SJCRH30 (cell line): Measurements from ENCODE around the gene ABCD2. TPM values are rescaled to one million over a fixed set of nuclear protein-coding genes. Genes with fewer than 3 reads are reported as not detected.
"Not testable (repeated sequence)": the region's sequence is repeated elsewhere in the genome, so short reads cannot be mapped to it uniquely, and the experiment has no call there.

Experiments
- DNase-seq, 2 experiments: peaks; one replicate each; pipeline ENCODE4 v3.0.0-alpha.2; 2015 to 2020
- H3K27ac ChIP-seq: fragments of 250-450 bp; sonication (Bioruptor Pico); 2 replicates; pipeline ENCODE4 v1.5.1; 2020; ENCODE audit warnings: mild to moderate bottlenecking, moderate library complexity
- H3K27me3 ChIP-seq: fragments of 250-450 bp; sonication (Bioruptor Pico); 2 replicates; pipeline ENCODE4 v1.5.1; 2020; ENCODE audit warnings: mild to moderate bottlenecking, moderate library complexity
- H3K36me3 ChIP-seq: fragments of 250-450 bp; sonication (Bioruptor Pico); 2 replicates; pipeline ENCODE4 v1.5.1; 2020; ENCODE audit warnings: mild to moderate bottlenecking, moderate library complexity
- H3K4me1 ChIP-seq: fragments of 250-450 bp; sonication (Bioruptor Pico); 2 replicates; pipeline ENCODE4 v1.5.1; 2020; ENCODE audit warnings: mild to moderate bottlenecking, moderate library complexity
- H3K4me3 ChIP-seq: fragments of 250-450 bp; sonication (Bioruptor Pico); 2 replicates; pipeline ENCODE4 v1.5.1; 2020; ENCODE audit warnings: mild to moderate bottlenecking, moderate library complexity
- H3K9me3 ChIP-seq: fragments of 250-450 bp; sonication (Bioruptor Pico); replicated peaks from 2 replicates; pipeline ENCODE4 v1.5.1; 2020; ENCODE audit warnings: mild to moderate bottlenecking, moderate library complexity
- total RNA-seq: library from RNA; depleted of rRNA; stranded (reverse); fragments of >200 nt; shearing (Covaris generic); gene quantifications from 2 replicates; pipeline ENCODE4 v1.2.3, GENCODE V29; 2014

The ABCD2 gene
- total RNA-seq, 1 experiment from 2014 or later: 0.04 TPM

GRCh38 chr12:39601951-39602350 lies 17.7 kb downstream of the ABCD2 start:
- H3K4me3 ChIP-seq, H3K9me3 ChIP-seq, DNase-seq, H3K4me1 ChIP-seq, H3K27me3 ChIP-seq, H3K36me3 ChIP-seq, H3K27ac ChIP-seq: not testable (repeated sequence)

- no peaks in the 10 kb centered on the region for H3K9me3 ChIP-seq
- no peak overlapping the region for H3K27ac ChIP-seq
- H3K27me3 ChIP-seq: peaks cover 6% of the 10 kb centered on the region
- DNase-seq: no peak
- H3K4me3 ChIP-seq: no peak overlapping the region
- no peaks in the 10 kb centered on the region for H3K36me3 ChIP-seq
- H3K4me1 ChIP-seq: no peaks in the 10 kb centered on the region
Measured at GRCh38 chr12:39595928-39596327, 23.7 kb downstream of the ABCD2 start.

GRCh38 chr12:39592295-39592694 lies 27.3 kb downstream of the ABCD2 start:
- H3K4me1 ChIP-seq: no peaks in the 10 kb centered on the region
- no peak overlapping the region for H3K27ac ChIP-seq
- H3K36me3 ChIP-seq: no peaks in the 10 kb centered on the region
- no peaks in the 10 kb centered on the region; the same call in none of the 2 replicates for H3K27me3 ChIP-seq
- no peaks in the 10 kb centered on the region for H3K9me3 ChIP-seq
- no peak overlapping the region for H3K4me3 ChIP-seq
- no peak for DNase-seq

- Histone ChIP-seq H3K4me1 (no peaks in the 10 kb centered on the region), H3K27me3 (no peaks in the 10 kb centered on the region; the same call in 1 of the 2 replicates), H3K9me3 (no peaks in the 10 kb centered on the region), H3K4me3 (no peak overlapping the region), H3K36me3 (no peaks in the 10 kb centered on the region), H3K27ac (no peak overlapping the region)
- DNase-seq: no peak
Measured at GRCh38 chr12:39588348-39588747, 31.3 kb downstream of the ABCD2 start.

- H3K36me3 ChIP-seq: no peaks in the 10 kb centered on the region
- H3K27me3 ChIP-seq: no peaks in the 10 kb centered on the region
- H3K9me3 ChIP-seq: no peaks in the 10 kb centered on the region
- H3K4me3 ChIP-seq: no peak overlapping the region
- H3K27ac ChIP-seq: no peak overlapping the region
- DNase-seq: peak in 1 of 2 experiments; percentile 38
- H3K4me1 ChIP-seq: no peaks in the 10 kb centered on the region
Measured at GRCh38 chr12:39587225-39587624, 32.4 kb downstream of the ABCD2 start.

GRCh38 chr12:39586816-39587215 lies 32.8 kb downstream of the ABCD2 start:
- no peak overlapping the region for H3K4me3 ChIP-seq
- no peak for DNase-seq
- no peaks in the 10 kb centered on the region for H3K36me3 ChIP-seq
- no peaks in the 10 kb centered on the region for H3K27me3 ChIP-seq
- no peak overlapping the region for H3K27ac ChIP-seq
- no peaks in the 10 kb centered on the region for H3K9me3 ChIP-seq
- no peaks in the 10 kb centered on the region for H3K4me1 ChIP-seq

GRCh38 chr12:39581592-39581991 lies 38.0 kb downstream of the ABCD2 start:
- no peak overlapping the region for H3K4me3 ChIP-seq
- H3K27ac ChIP-seq: no peak overlapping the region
- H3K36me3 ChIP-seq: no peaks in the 10 kb centered on the region
- no peaks in the 10 kb centered on the region for H3K9me3 ChIP-seq
- H3K4me1 ChIP-seq: no peaks in the 10 kb centered on the region
- H3K27me3 ChIP-seq: no peaks in the 10 kb centered on the region
- no peak for DNase-seq

GRCh38 chr12:39575498-39575875 lies 44.1 kb downstream of the ABCD2 start:
- no peak for DNase-seq
- Histone ChIP-seq H3K36me3 (no peaks in the 10 kb centered on the region), H3K27me3 (no peaks in the 10 kb centered on the region), H3K4me1 (no peaks in the 10 kb centered on the region), H3K9me3 (no peaks in the 10 kb centered on the region), H3K27ac (no peak overlapping the region), H3K4me3 (no peak overlapping the region)

GRCh38 chr12:39574785-39575497 lies 44.7 kb downstream of the ABCD2 start:
- DNase-seq: no peak

GRCh38 chr12:39574378-39574777 lies 45.2 kb downstream of the ABCD2 start:
- Histone ChIP-seq H3K36me3 (no peaks in the 10 kb centered on the region), H3K9me3 (no peaks in the 10 kb centered on the region), H3K27me3 (no peaks in the 10 kb centered on the region), H3K27ac (no peak overlapping the region), H3K4me3 (no peak overlapping the region), H3K4me1 (no peaks in the 10 kb centered on the region)
- no peak for DNase-seq

More at GRCh38 chr12:39574785-39575497, 44.7 kb downstream of the ABCD2 start:
- Histone ChIP-seq H3K36me3 (no peaks in the 10 kb centered on the region), H3K27me3 (no peaks in the 10 kb centered on the region), H3K4me1 (no peaks in the 10 kb centered on the region), H3K4me3 (no peak overlapping the region), H3K9me3 (no peaks in the 10 kb centered on the region), H3K27ac (no peak overlapping the region)

GRCh38 chr12:39573971-39574370 lies 45.6 kb downstream of the ABCD2 start:
- DNase-seq: no peak
- H3K27ac ChIP-seq: no peak overlapping the region
- no peak overlapping the region for H3K4me3 ChIP-seq
- no peaks in the 10 kb centered on the region for H3K36me3 ChIP-seq
- no peaks in the 10 kb centered on the region for H3K9me3 ChIP-seq
- H3K4me1 ChIP-seq: no peaks in the 10 kb centered on the region
- H3K27me3 ChIP-seq: no peaks in the 10 kb centered on the region

- no peaks in the 10 kb centered on the region for H3K4me1 ChIP-seq
- no peak for DNase-seq
- no peaks in the 10 kb centered on the region for H3K9me3 ChIP-seq
- H3K27me3 ChIP-seq: no peaks in the 10 kb centered on the region
- no peak overlapping the region for H3K4me3 ChIP-seq
- H3K36me3 ChIP-seq: no peaks in the 10 kb centered on the region
- no peak overlapping the region for H3K27ac ChIP-seq
Measured at GRCh38 chr12:39572551-39572950, 47.1 kb downstream of the ABCD2 start.

GRCh38 chr12:39571351-39571750 lies 48.3 kb downstream of the ABCD2 start:
- Histone ChIP-seq H3K4me3 (no peak overlapping the region), H3K36me3 (no peaks in the 10 kb centered on the region), H3K9me3 (no peaks in the 10 kb centered on the region), H3K27ac (no peak overlapping the region), H3K4me1 (no peaks in the 10 kb centered on the region), H3K27me3 (no peaks in the 10 kb centered on the region)
- no peak for DNase-seq

GRCh38 chr12:39553476-39553875 lies 66.1 kb downstream of the ABCD2 start:
- Histone ChIP-seq H3K4me1 (no peaks in the 10 kb centered on the region), H3K36me3 (no peaks in the 10 kb centered on the region), H3K27ac (no peak overlapping the region), H3K9me3 (no peaks in the 10 kb centered on the region), H3K4me3 (no peak overlapping the region), H3K27me3 (no peaks in the 10 kb centered on the region)
- no peak for DNase-seq

- not testable (repeated sequence) for H3K9me3 ChIP-seq, H3K4me3 ChIP-seq, H3K36me3 ChIP-seq, H3K27ac ChIP-seq, DNase-seq, H3K27me3 ChIP-seq, H3K4me1 ChIP-seq
Measured at GRCh38 chr12:39544211-39544610, 75.4 kb downstream of the ABCD2 start.

GRCh38 chr12:39541471-39541870 lies 78.1 kb downstream of the ABCD2 start:
- Histone ChIP-seq H3K4me1 (no peaks in the 10 kb centered on the region), H3K27ac (no peak overlapping the region), H3K27me3 (0 out of 2 replicates have a peak, but pooled peaks cover 2% of the 10 kb centered on the region), H3K9me3 (no peaks in the 10 kb centered on the region), H3K36me3 (no peaks in the 10 kb centered on the region), H3K4me3 (no peak overlapping the region)
- no peak for DNase-seq
